HCT116 (cell line): Measurements from ENCODE around the gene CHRNE. TPM values are rescaled to one million over a fixed set of nuclear protein-coding genes. Genes with fewer than 3 reads are reported as not detected.

Experiments
- ATAC-seq: fragments of 200-7000 bp; cut with Tn5 transposase; 2 replicates; pipeline ENCODE4 v1.9.1; 2020; ENCODE audit warnings: mild to moderate bottlenecking, moderate library complexity
- BruUV-seq: library from RNA; stranded (reverse); fragments of 400-500 nt; replicated peaks from 2 replicates; lab custom pipeline; 2021; lab: Mats Ljungman, UMichigan
- CTCF ChIA-PET: fragments of 300-600 bp; sonication (Branson Sonifier 250); formaldehyde crosslinking; loops from one replicate; lab custom pipeline; 2021; ENCODE audit warnings: antibody characterized with exemption; lab: Charles Lee
- POLR2A ChIA-PET: fragments of 300-600, 350-600 bp; sonication (Branson Sonifier 250); formaldehyde crosslinking; loops from one replicate; lab custom pipeline; 2021; ENCODE audit warnings: antibody characterized with exemption; lab: Charles Lee
- RAD21 ChIA-PET, 2 experiments: fragments of 300-600 bp; sonication (Branson Sonifier 250); formaldehyde crosslinking; loops; one replicate each; lab custom pipeline; 2023; ENCODE audit warnings: low total read pairs in 2 of 2; ENCODE audit not compliant: uncharacterized antibody in 2 of 2, unreplicated experiment in 2 of 2, low non-redundant PET in 1 of 2; lab: Charles Lee
- DNase-seq: peaks from one replicate; pipeline ENCODE4 v3.0.0-alpha.2; 2010; ENCODE audit warnings: low read depth, low spot score
- H2AFZ ChIP-seq: fragments of 200-600 bp; shearing (Covaris generic), sonication (generic); 2 replicates; pipeline ENCODE4 v1.6.1; 2017; ENCODE audit warnings: low read depth, mixed run types, mixed read lengths, antibody characterized with exemption, low read length; ENCODE audit not compliant: poor library complexity, severe bottlenecking
- H3K27ac ChIP-seq: 2 replicates; pipeline ENCODE4 v1.5.1; 2012; ENCODE audit warnings: low read depth, low read length
- H3K27me3 ChIP-seq: fragments of 200-600 bp; sonication (generic); 2 replicates; pipeline ENCODE4 v1.6.1; 2016; ENCODE audit warnings: mixed run types, low read length, mixed read lengths; ENCODE audit not compliant: insufficient read depth
- H3K36me3 ChIP-seq, 2 experiments: fragments of 200-500 bp in 1 of 2; fragments of 200-600 bp in 1 of 2; sonication (Bioruptor generic) in 1 of 2; sonication (generic) in 1 of 2; 2 replicates each; pipeline versions ENCODE4 v1.5.1 to v1.6.1; 2014 to 2016; ENCODE audit warnings: low read length in 2 of 2, inconsistent platforms in 1 of 2, mixed read lengths in 1 of 2, mixed run types in 1 of 2; ENCODE audit not compliant: insufficient read depth in 2 of 2, control insufficient read depth in 1 of 2
- H3K4me1 ChIP-seq, 2 experiments: fragments of 200-600 bp in 1 of 2; sonication (generic) in 1 of 2; 2 replicates each; pipeline versions ENCODE4 v1.5.1 to v1.6.1; 2012 to 2017; ENCODE audit warnings: low read length in 2 of 2, inconsistent platforms in 1 of 2, mild to moderate bottlenecking in 1 of 2, mixed read lengths in 1 of 2, mixed run types in 1 of 2, moderate library complexity in 1 of 2; ENCODE audit not compliant: insufficient read depth in 2 of 2, control insufficient read depth in 1 of 2
- H3K4me2 ChIP-seq: fragments of 200-600 bp; sonication (generic); 2 replicates; pipeline ENCODE4 v1.6.1; 2017; ENCODE audit warnings: mixed run types, low read length, mixed read lengths
- H3K4me3 ChIP-seq, 2 experiments: fragments of 200-600 bp in 1 of 2; sonication (generic) in 1 of 2; replicated peaks in 1 of 2; 2 replicates each; pipeline ENCODE4 v1.5.1; 2011 to 2016; ENCODE audit warnings: low read length in 2 of 2, control low read depth in 1 of 2, low read depth in 1 of 2, mild to moderate bottlenecking in 1 of 2, mixed read lengths in 1 of 2, mixed run types in 1 of 2
- H3K79me2 ChIP-seq: fragments of 200-600 bp; sonication (generic); 2 replicates; pipeline ENCODE4 v1.6.1; 2017; ENCODE audit warnings: mild to moderate bottlenecking, mixed run types, low read length, moderate library complexity, mixed read lengths; ENCODE audit not compliant: insufficient read depth
- H3K9ac ChIP-seq: fragments of 200-600 bp; sonication (generic); 2 replicates; pipeline ENCODE4 v1.6.1; 2016; ENCODE audit warnings: low read length, mixed read lengths
- H3K9me2 ChIP-seq: fragments of 200-600 bp; sonication (generic), shearing (Covaris generic); 2 replicates; pipeline ENCODE4 v1.6.1; 2017; ENCODE audit warnings: mixed run types, mild to moderate bottlenecking, moderate library complexity; ENCODE audit not compliant: insufficient read depth
- H3K9me3 ChIP-seq, 2 experiments: fragments of 200-500 bp in 1 of 2; fragments of 200-600 bp in 1 of 2; sonication (Bioruptor generic) in 1 of 2; sonication (generic) in 1 of 2; 2 replicates each; pipeline ENCODE4 v1.6.1; 2014 to 2017; ENCODE audit warnings: low read length in 2 of 2, mixed read lengths in 2 of 2, inconsistent platforms in 1 of 2, low read depth in 1 of 2, mild to moderate bottlenecking in 1 of 2, mixed run types in 1 of 2, moderate library complexity in 1 of 2; ENCODE audit not compliant: control insufficient read depth in 1 of 2, insufficient read depth in 1 of 2
- H4K20me1 ChIP-seq: fragments of 200-600 bp; sonication (generic), shearing (Covaris generic); 2 replicates; pipeline ENCODE4 v1.6.1; 2017; ENCODE audit warnings: mixed run types, mild to moderate bottlenecking, moderate library complexity; ENCODE audit not compliant: insufficient read depth
- CBX3 ChIP-seq: IDR thresholded peaks from 2 replicates; pipeline ENCODE4 v1.6.1; 2012; ENCODE audit warnings: low read depth
- CEBPB ChIP-seq: IDR thresholded peaks from 2 replicates; pipeline ENCODE4 v1.6.1; 2012; ENCODE audit warnings: low read depth
- ELF1 ChIP-seq: IDR thresholded peaks from 2 replicates; pipeline ENCODE4 v1.6.1; 2012; ENCODE audit warnings: low read depth, borderline replicate concordance
- EZH2phosphoT487 ChIP-seq: fragments of 200-600 bp; IDR thresholded peaks from 2 replicates; pipeline ENCODE4 v1.6.1; 2018; ENCODE audit warnings: antibody characterized with exemption, borderline replicate concordance
- FOSL1 ChIP-seq: IDR thresholded peaks from 2 replicates; pipeline ENCODE4 v1.6.1; 2012; ENCODE audit warnings: low read depth
- POLR2AphosphoS5 ChIP-seq: IDR thresholded peaks from 2 replicates; pipeline ENCODE4 v1.6.1; 2011; ENCODE audit warnings: mild to moderate bottlenecking, low read depth, low read length, moderate library complexity
- RAD21 ChIP-seq: IDR thresholded peaks from 2 replicates; pipeline ENCODE4 v1.6.1; 2012; ENCODE audit warnings: low read depth, mild to moderate bottlenecking
- SIN3A ChIP-seq: IDR thresholded peaks from 2 replicates; pipeline ENCODE4 v1.6.1; 2012; ENCODE audit warnings: low read depth
- ZFX ChIP-seq: fragments of 450-650 bp; IDR thresholded peaks from 2 replicates; pipeline ENCODE4 v1.6.1; 2017
- ZNF274 ChIP-seq: fragments of 200-500 bp; sonication (Bioruptor generic); IDR thresholded peaks from 2 replicates; pipeline ENCODE4 v1.6.1; 2014; ENCODE audit warnings: mild to moderate bottlenecking, low read depth, low read length, inconsistent platforms
- intact Hi-C: fragments of 100-400 bp; cut with micrococcal nuclease; formaldehyde crosslinking; loops from 2 replicates; pipeline ENCODE4 v1.10.0; 2022
- total RNA-seq: library from RNA; stranded (reverse); gene quantifications from one replicate; pipeline ENCODE4 v1.2.1, GENCODE V29; 2021; ENCODE audit not compliant: unreplicated experiment
- TF ChIP-seq, protein P1 (sequence below): IDR thresholded peaks from 2 replicates; pipeline ENCODE4 v1.6.1; 2012; ENCODE audit warnings: low read depth
- TF ChIP-seq, protein P2 (sequence below), 3 experiments: fragments of 200-600 bp in 1 of 3; sonication (generic) in 1 of 3; IDR thresholded peaks in 2 of 3; conservative IDR thresholded peaks in 1 of 3; 2 replicates each; pipeline ENCODE4 v1.5.1; 2012 to 2017; ENCODE audit warnings: low read depth in 2 of 3, low read length in 2 of 3, antibody characterized with exemption in 1 of 3, borderline replicate concordance in 1 of 3, control low read depth in 1 of 3, mild to moderate bottlenecking in 1 of 3, mixed read lengths in 1 of 3, mixed run types in 1 of 3, moderate library complexity in 1 of 3; ENCODE audit not compliant: insufficient read depth in 1 of 3
- TF ChIP-seq, protein P3 (sequence below): IDR thresholded peaks from 2 replicates; pipeline ENCODE4 v1.6.1; 2012

The CHRNE gene
- total RNA-seq, 1 experiment from 2014 or later: 0.30 TPM

DNA sequence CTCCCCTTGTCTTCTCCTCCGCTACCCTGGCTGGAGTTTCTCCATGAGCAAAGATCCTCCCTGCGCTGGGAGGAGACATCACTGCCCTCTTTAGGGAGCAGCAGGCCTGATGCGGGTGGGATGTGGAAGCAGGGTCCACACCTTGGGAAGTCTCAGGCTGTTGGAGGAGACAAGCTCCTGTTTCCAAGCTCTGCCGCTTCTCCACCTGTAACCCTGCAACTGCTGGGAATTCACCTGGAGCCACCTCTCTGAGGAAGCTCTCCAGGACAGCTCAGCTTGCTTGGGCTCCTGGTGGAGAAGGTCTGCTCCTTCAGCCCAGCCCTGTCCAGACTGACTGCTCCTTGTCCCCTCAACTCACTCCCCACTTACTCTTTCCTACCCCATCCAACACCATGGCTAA lies 18.4 kb downstream of the CHRNE start (continued):
- TF ChIP-seq SIN3A (no peak), FOSL1 (no peak), RAD21 (no peak), ZFX (no peak), CBX3 (no peak), POLR2AphosphoS5 (no peak), ELF1 (no peak), CEBPB (no peak), ZNF274 (no peak), EZH2phosphoT487 (no peak)
- TF ChIP-seq, protein P1, sequence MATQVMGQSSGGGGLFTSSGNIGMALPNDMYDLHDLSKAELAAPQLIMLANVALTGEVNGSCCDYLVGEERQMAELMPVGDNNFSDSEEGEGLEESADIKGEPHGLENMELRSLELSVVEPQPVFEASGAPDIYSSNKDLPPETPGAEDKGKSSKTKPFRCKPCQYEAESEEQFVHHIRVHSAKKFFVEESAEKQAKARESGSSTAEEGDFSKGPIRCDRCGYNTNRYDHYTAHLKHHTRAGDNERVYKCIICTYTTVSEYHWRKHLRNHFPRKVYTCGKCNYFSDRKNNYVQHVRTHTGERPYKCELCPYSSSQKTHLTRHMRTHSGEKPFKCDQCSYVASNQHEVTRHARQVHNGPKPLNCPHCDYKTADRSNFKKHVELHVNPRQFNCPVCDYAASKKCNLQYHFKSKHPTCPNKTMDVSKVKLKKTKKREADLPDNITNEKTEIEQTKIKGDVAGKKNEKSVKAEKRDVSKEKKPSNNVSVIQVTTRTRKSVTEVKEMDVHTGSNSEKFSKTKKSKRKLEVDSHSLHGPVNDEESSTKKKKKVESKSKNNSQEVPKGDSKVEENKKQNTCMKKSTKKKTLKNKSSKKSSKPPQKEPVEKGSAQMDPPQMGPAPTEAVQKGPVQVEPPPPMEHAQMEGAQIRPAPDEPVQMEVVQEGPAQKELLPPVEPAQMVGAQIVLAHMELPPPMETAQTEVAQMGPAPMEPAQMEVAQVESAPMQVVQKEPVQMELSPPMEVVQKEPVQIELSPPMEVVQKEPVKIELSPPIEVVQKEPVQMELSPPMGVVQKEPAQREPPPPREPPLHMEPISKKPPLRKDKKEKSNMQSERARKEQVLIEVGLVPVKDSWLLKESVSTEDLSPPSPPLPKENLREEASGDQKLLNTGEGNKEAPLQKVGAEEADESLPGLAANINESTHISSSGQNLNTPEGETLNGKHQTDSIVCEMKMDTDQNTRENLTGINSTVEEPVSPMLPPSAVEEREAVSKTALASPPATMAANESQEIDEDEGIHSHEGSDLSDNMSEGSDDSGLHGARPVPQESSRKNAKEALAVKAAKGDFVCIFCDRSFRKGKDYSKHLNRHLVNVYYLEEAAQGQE: no peak

DNA sequence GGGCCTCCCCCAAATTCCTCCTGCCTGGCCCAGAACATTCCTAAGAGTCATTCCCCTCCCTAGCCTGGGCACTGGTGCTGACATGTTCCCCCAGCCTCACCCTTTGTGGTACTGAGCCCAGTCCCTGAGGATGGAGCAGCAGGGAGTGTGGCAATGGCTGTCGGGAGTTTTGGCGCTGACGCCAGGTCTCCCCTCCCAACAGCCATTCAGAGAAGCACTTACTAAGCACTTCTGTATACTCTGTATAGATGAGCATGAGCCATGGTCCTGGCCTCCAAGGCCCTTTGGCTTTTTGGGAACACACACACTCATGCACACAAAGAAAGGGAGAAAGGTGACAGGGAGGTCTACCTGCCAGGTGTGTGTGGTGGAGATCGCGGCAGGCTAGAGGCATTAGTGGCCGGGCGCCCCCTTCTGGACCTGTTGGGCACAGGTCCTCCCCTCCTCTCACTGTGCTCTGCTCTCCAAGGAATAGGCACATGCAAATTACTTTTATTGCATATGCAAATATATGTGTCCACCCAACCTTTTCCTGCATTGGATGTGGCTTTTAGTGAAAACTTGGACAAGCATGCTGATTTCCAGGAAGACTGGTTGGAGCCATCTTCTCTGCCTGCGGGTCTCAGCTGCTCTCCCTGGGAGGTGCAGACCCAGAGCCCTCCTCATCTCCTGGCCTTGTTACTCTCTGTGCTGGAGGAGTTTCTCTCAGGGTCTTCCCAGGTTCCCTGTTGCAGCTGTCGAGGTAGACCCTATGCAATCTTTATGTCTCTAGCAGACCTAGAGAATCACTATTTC lies 20.9 kb downstream of the CHRNE start:
- DNase-seq: no peak
- ChIA-PET CTCF (no interaction called here), RAD21 (no interaction called here), POLR2A (no interaction called here)
- no peak overlapping the region for H3K27ac ChIP-seq
- H3K4me3 ChIP-seq: no peak overlapping the region
- no peaks in the 10 kb centered on the region for H3K27me3 ChIP-seq
- H2AFZ ChIP-seq: no peak overlapping the region
- H3K9ac ChIP-seq: no peak overlapping the region
- H3K4me2 ChIP-seq: no peak overlapping the region
- no peaks in the 10 kb centered on the region for H3K9me2 ChIP-seq
- peaks cover 12 to 19% of the 10 kb centered on the region in 2 experiments; a peak in 3 of 4 replicates for H3K36me3 ChIP-seq
- TF ChIP-seq POLR2AphosphoS5 (0 out of 2 replicates have a peak, but pooled peaks have one; percentile 26), RAD21 (peak; percentile 89)
- TF ChIP-seq, protein P2, sequence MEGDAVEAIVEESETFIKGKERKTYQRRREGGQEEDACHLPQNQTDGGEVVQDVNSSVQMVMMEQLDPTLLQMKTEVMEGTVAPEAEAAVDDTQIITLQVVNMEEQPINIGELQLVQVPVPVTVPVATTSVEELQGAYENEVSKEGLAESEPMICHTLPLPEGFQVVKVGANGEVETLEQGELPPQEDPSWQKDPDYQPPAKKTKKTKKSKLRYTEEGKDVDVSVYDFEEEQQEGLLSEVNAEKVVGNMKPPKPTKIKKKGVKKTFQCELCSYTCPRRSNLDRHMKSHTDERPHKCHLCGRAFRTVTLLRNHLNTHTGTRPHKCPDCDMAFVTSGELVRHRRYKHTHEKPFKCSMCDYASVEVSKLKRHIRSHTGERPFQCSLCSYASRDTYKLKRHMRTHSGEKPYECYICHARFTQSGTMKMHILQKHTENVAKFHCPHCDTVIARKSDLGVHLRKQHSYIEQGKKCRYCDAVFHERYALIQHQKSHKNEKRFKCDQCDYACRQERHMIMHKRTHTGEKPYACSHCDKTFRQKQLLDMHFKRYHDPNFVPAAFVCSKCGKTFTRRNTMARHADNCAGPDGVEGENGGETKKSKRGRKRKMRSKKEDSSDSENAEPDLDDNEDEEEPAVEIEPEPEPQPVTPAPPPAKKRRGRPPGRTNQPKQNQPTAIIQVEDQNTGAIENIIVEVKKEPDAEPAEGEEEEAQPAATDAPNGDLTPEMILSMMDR (IDR thresholded peaks at IDR 0.05 in 2 of 3, conservative IDR thresholded peaks at IDR 0.05 in 1 of 3; ENCODE audit: borderline replicate concordance in 1 of 3, insufficient read depth in 1 of 3, low read depth in 2 of 3, low read length in 2 of 3): peak; percentile 89 to 97 (median 90)
- TF ChIP-seq, protein P3, sequence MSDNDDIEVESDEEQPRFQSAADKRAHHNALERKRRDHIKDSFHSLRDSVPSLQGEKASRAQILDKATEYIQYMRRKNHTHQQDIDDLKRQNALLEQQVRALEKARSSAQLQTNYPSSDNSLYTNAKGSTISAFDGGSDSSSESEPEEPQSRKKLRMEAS: no peak
- H4K20me1 ChIP-seq: no peaks in the 10 kb centered on the region
- 0 out of 2 replicates have a peak, but pooled peaks cover 3% of the 10 kb centered on the region for H3K79me2 ChIP-seq
- BruUV-seq: TSS peak; percentile 23
- no peaks in the 10 kb centered on the region for H3K4me1 ChIP-seq
- peak; percentile 98 for ATAC-seq
- H3K9me3 ChIP-seq: no peaks in the 10 kb centered on the region
- intact Hi-C loops: loop anchor here (1.0 to 10.0 kb wide), 3 partner anchors 47 to 172 kb away; partner anchors contain the start of genes ARRB2 and MINK1
